HG03066 (cell line): ENCODE measurements around the gene FOXO1.
"Not testable (repeated sequence)": the region's sequence is repeated elsewhere in the genome, so short reads cannot be mapped to it uniquely, and the experiment has no call there.

Experiments used
- ATAC-seq: cut with Tn5 transposase; IDR thresholded peaks from one replicate; pipeline ENCODE4 v1.9.1; 2021; ENCODE audit warnings: low read depth; ENCODE audit not compliant: unreplicated experiment

Gene FOXO1

DNA sequence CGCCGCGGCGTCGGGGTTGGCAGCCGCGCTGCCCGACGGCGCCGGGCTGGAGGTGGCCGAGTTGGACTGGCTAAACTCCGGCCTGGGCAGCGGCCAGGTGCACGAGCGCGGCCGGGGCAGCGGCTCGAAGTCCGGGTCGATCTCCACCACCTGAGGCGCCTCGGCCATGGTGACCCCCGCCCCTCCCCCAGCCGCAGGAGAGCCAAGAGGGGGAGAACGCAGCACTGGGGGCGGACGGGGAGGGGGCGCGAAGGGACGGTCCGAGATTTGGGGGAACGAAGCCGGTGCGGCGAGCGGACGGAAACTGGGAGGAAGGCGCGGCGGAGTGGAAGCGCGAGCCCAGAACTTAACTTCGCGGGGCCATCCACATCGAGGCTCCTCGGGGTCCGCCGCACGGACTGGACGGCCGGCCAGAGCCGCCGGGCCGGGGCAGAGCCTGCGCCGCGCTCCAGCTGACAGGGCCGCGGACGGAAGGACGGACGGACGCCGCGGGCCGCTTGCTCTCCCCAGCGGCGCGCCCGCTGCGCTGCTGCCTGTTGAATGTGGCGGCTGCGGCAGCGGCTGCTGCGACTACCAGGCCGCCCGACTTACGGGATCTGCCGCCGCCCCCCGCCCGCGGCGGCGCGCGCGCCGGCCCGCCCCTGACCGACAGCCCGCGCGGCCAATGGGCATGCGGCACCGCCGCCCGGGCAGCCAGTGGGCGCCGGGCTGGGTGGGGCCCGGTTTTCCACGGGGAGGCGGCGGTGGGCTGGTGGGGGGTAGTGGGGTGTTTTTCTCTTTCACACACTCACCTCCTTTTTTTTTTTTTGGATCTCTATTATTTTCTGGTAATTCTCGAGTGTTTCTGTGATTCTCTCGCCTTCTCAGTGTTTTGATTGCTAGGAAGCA, at the start of gene FOXO1:
Gene FOXO1, minus strand, starts transcription at position 597 of the 888 bp plus-strand sequence. Its CDS starts 429 bp downstream, at position 168.
- ATAC-seq: peak; percentile 44

DNA sequence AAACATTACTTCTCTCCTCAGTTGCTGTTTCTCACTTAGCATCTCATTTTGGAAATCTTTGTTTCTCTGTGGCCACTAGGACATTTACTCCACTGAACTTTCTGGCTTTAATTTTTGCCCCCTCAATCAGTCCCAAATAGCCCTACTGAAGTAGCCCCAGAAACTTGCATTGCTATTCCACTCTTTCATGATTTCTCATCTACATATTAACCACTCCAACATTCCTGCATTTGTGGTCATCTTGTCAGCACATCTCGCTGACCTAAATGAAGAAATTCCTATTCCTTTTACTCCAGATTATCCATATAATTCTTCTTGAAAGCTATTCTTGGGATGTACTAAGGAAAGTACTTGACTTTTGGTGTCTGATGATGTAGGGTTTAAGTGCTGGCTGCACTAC, 48.0 kb upstream of the FOXO1 start:
- not testable (repeated sequence) for ATAC-seq

DNA sequence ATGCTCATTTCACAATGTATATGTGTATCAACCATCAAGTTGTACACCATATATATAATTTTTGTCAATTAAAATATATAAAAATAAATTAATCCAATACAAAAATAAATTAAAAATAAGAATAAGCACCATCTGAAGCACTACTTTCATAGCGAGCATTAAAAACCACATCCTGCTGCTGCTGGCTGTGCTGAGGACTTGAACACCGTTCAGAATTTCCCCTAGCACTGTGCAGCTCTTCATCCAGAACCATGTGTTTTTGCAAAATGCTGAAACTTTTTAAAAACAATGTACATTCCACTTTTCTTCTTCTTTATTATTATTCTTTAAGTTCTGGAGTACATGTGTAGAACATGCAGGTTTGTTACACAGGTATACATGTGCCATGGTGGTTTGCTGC, 40.0 kb upstream of the FOXO1 start:
- ATAC-seq: no peak

DNA sequence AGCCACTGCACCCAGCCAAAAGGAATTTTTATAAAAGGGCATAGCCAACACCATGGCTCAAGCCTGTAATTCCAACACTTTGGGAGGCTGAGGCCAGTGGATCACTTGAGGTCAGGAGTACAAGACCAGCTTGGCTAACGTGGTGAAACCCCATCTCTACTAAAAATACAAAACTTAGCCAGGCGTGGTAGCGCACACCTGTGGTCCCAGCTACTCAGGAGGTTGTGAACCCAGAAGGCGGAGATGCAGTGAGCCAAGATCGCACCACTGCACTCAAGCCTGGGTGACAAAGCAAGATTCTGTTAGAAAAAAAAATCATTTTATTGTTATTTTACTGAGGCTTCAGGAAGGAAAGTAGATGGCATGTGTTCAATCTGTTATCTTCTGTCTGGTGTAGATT, 31.3 kb upstream of the FOXO1 start:
- ATAC-seq: peak; percentile 71

DNA sequence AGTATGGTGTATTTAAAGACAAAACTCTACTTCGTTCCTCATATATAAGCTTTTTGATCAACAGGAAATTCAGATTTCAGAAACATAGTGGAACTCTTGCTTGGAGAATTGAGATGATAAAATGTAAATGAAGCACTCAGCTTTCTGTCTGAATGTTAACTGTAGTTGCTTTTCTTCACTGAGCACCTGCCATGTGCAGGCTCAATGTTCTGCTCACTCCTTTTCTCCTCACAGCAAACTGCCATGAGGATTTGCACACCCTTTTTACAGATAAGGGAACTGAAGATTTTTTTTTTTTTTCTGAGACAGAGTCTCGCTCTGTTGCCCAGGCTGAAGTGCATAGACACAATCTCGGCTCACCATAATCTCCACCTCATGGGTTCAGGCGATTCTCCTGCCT, 28.0 kb upstream of the FOXO1 start:
- no peak for ATAC-seq

DNA sequence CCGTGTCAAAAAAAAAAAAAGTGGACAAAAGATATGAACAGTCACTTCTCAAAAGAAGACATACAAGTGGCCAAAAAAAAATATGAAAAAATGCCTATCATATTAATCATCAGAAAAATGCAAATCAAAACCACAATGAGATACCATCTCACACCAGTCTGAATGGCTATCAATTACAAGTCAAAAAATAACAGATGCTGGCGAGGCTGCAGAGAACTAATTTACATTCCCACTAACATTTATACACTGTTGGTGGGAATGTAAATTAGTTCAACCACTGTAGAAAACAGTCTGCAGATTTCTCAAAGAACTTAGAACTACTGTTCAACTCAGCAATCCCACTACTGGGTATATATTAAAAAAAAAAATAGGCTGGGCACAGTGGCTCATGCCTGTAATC, 26.5 kb upstream of the FOXO1 start:
- ATAC-seq: peak; percentile 46

DNA sequence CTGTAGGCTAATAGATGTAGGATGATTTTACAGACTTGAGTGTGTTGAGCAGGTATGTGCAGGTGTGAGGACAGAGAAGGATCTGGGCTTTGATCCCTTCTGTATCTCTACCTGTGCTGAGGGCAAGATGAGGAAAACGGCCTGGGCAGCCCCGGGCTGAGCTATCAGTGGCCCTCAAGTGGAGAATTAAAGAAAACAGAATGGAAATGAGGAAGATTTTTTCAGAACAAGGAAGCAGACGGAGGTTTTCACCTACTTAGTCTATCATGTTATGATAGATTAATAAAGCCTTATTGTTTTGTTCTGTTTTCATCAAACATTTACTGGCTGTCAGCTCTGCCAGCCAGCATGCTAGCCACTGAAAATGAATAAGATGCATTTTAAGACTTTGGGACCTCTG, 22.3 kb upstream of the FOXO1 start:
- no peak for ATAC-seq

DNA sequence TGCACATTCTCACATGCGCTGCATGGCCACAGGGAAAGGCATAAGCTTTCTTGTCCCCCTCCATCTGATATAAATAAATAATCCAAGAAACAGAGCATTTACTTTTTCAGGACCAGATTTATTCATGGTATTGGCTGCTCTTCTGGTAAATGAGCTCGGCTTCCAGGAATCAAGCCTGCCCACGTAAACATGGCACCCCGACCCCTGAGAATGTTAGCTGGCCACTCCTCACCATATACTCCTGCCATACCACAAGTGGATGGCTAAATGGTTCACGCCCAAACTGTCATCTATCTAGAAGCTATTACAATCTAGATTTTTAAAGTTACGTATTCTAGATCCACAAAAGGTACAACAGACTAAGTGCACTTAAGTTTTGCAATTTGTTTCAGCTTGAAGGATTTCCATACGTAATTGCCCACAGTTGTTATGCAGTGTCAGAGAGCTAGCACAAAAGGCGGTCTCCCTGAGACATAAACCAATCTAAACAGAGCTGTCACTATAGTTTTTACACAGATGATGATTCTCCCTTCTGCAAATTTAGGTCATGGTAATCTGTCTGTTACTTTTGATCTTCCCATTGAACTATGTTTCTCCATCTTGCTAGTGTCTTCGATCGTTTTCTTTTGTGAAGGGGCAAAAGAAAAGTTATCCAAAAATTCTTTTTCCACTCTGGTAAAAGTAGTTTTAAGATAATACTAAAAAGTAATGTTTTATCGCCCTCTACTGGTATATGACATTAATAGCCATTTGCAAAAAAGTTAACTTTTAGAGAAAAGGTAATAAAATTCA, 16.2 kb upstream of the FOXO1 start:
- ATAC-seq: no peak

DNA sequence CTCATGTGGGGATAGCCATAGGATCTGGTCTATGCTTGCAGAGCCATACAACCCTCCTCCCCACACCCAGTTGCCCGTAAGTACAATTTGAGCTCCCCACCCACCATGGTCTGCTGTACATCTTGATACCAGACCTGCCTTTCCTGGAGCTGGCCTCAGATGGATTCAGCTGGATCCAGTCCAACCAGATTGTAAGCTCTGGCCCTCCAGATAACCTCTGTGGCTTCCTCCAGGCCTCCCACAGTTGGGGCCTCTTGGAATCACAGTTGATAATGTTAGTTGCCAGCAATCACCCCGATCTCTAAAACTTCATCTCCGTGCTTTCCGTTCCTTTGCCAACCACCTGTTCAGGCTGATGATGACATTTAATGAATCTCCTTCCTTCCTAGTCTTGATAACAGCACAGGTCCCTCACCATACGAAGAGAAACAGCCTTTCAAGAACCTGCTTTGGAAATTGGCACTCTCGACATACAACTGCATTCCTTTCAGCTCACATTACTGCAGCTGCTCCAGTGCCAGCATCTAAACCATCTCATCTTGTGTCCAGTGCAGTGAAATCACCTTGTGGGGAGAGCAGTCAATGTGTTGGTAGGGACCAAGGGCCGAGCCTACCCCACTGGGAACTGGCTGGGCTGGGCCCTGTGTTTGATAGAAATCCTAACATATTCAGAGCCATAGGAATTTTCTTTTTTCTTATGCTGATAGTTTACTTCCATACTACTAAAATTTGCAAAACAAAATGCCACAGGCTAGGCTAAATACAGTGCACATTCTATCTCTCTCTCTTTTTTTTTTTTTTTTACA, 15.1 kb upstream of the FOXO1 start:
- ATAC-seq: no peak

DNA sequence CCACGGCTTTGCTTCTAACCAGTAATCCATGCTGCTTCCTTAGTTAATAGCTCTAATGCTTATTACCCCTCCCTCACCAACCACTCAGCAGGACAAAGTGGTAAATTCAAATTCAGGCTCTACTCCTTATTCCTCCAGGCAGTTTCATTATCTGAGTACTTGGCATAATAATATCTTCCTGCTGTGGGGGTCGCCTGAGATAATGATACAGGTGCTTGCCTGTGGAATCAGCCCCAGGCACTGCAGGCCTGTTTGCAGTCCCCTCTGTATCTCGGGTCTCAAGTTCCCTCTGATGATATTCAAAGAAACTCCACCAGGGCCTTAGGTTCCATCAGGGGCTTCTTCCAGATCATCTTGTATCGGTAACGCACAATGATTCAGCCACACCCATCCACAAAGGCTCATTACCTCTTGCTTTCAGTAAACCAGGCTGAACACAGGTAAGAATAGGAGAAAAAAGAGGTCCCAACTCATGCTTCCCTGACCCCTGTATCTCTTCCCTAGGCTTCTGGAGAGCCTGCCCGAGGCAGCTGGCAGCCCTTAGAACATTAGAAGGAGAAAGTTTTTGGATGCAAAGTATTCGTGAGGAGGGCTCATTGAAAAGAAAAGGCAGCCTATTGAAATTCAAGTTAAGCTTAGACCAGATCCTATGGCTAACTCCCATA, 14.3 kb upstream of the FOXO1 start:
- ATAC-seq: no peak

DNA sequence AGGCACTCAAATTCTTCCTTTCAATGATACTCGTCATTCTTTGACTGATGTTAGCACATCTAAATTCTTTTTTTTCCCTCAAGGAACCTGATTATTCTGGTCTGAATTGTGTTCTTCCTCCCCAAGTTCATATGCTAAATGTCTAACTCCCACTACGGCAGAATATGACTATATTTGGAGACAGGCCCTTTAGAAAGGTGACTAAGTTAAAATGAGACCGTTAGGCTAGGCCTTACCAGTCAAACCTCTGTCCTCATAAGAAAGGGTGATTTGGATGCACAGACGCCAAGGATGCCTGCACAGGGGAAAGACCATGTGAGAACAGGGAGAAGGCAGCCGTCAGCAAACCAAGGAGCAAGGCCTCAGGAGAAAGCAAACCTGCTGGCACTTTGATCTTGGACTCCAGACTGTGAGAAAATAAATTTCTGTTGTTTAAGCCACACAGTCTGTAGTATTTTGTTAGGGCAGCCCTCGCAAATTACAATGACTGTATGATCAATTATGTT, 13.1 kb upstream of the FOXO1 start:
- no peak for ATAC-seq

DNA sequence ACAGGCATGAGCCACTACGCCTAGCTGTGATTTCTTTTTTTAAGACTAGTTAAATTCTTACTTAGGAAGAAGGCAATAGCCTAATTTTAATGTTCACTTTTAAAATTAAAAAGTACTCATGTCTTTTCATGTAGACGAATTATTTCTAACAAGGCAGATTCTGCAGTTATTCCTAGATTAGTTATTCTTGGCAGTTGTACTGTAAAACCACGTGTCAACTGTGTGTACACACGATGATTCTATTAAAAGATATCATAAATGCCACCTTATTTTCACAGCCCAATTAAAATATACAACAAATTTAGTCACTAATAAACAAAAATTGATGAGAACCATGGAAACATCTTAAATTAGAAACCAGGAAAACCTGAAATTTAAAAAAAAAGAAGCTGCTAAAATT, 10.6 kb upstream of the FOXO1 start:
- ATAC-seq: no peak

DNA sequence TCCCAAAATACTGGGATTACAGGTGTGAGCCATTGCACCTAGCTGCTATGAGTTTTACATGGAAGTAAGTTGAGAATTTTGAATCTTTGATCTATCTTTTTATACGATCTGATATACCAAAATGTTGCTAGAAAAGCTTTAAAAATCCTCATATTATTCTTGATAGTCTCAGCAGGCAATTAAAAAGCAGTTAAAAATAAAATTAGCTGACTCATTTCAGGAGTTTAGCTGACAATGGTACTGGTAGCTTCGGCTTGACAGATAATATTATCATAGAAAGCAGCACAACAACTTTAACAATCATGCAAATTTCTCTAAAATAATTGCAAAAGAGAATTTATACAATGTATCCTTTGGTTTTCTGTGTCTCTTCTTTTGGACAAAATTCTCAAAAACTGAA, 9.6 kb upstream of the FOXO1 start:
- ATAC-seq: no peak

DNA sequence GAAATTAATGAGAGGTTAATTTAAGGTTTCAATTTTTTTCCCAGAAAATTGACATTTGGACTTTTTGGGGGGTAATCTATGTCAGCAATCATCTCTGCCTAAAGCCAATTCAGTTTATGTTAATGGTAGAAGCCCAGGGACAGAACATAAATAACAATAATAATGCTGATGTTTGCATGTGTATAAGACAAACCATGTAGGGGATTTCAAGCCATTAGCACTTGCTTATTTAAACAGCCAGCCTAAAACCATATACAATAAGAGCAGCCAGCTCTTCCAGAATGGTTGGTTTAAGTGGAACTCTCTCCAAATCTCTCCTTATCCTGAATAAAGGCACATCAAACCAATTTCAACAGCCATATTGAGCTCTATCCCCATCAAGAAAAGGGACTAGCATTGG, 7.0 kb upstream of the FOXO1 start:
- no peak for ATAC-seq

DNA sequence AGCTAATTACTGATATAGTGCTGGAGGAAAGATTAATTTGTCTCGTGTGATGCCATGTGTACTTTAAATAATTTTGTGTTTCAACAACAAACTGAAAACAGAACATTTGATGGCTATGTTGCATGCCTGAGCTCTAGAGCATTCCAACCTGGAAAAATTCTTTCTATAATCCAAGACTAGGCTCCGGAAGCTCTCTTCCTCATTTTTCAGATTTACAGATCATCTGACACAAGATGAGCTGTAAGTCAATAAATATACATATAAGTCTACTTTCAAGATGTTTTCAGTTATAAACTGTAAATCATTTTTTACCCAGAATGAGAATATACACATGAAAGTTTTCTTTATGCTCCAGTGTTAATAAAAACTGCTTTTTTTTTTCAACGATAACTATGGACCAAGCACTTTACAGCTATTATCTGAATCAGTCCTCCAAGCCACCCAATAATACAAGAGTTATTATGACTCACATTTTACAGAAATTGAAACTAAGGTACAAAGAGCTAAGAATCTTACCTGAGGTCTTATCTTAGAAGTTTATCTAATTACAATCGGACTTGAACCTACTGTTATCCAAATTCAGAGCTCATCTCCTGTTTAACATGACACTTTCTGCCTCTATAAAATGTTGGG, 6.4 kb upstream of the FOXO1 start:
- ATAC-seq: no peak

DNA sequence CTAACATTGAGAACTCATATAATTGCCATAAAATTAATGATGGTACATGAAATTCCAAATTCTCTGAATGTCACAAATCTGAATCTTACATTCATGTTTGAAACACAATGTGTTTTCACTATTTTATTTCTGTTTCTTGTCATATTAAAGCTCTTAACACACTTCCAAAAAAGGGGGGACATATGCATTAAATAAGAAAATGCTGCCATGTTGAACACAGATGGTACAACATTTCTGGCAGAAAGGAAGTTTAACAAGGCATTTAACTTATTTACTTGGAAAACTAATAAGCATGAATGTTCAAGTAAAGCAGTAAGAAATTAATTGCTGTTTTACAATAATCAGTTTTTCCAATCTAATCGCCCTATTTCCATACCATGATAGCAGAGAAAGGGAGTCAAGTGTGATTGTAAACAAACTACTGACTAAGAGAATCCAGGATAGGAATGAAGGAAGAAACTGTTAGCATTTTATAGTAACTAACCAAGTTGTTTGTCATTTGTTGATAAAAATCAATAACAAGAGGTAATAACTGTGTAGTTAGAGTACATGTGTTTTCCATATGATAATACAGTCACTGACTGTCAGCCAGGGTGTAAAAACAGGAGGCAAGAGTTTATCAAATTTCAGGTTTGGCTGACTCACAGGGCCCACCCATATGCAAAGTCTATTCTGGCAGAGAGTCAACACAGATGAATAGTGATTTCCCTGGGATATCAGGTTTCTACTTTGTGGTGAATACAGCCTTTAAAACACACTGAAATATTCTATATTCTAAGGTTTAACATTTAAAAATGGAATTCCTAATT, 5.7 kb upstream of the FOXO1 start:
- ATAC-seq: no peak

DNA sequence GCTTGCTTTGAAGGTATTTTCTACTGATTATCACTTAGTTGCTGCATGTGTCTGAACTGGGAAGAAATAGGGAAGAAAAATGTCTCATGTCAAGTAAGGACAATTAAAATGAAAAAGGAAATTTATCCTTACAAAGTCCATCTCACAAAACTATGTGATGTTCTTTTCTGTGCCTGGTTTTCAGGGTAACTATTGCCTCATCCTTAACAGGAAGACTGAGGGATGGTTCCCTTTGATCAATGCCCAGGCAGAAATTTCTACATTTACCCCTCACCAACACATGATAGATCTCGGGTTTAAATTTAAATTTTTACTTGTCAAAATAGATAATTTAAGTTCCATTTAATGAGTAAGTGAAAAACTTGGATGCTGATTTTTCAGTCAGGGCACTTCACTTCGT, 3.9 kb upstream of the FOXO1 start:
- no peak for ATAC-seq

DNA sequence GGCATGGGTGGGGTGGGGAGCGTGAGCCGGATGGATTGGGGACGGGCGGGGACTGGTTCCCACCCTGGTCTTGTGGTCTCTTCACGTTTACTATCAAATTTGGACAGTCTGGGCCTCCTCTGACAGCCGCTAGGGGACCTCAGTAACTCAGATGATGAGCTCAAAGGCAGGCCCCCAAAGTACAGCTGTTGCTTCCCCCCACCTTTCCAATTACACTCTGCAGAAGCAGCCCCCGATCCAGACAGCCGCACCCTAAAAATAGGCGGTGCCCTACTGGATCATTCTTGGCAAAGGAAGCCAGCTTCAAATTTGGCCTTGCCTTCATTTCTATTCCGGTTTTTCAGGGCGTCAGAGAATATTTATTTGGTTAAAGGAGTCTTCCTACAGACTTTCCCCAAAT, 1.9 kb upstream of the FOXO1 start:
- no peak for ATAC-seq

DNA sequence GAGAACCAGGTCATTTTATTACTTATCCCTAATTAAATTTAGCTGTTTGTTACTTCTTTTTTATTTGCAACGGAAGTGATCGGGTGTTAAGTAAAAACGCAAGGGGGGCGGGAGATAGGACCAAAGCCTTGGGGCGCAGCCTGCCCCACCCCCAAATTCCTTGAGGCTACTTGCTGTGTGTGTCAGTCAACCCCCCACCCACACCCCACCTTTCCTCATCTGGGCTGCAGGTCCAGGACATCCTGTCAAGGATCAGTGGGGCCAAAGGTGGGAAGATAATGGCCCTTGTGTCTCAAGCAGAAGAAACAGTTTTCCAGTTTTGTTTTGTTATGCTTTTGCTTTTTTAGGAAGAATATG, 1.2 kb upstream of the FOXO1 start:
- ATAC-seq: no peak
